Measurements from ENCODE around the gene PPP1R3G. TPM values are rescaled to one million over a fixed set of nuclear protein-coding genes. Genes with fewer than 3 reads are reported as not detected.
A peak's percentile ranks its signal among the peaks of the same experiment; 100 is the strongest.

The PPP1R3G gene
- total and polyA plus RNA-seq, 2 of the 13 experiments (the other 11 are each of a cell fraction or from before 2014, with no cell fraction given), result 1.2 to 1.3 TPM

GRCh38 chr6:5059036-5059896 is 25.9 kb upstream of the PPP1R3G start (continued):
- no peak; the same call in 1 of the 2 replicates for TF ChIP-seq ZNF414 (CRISPR knock-in tag; IDR thresholded peaks at IDR 0.05)
- peak; percentile 74; the same call in 1 of the 2 replicates for TF ChIP-seq ZNF503 (CRISPR knock-in tag; IDR thresholded peaks at IDR 0.05)
- TF ChIP-seq ZFP36L1 (CRISPR knock-in tag; IDR thresholded peaks at IDR 0.05), result 0 out of 2 replicates have a peak, but pooled peaks have one; percentile 41
- 0 out of 2 replicates have a peak, but pooled peaks have one; percentile 79 for TF ChIP-seq ZNF136 (CRISPR knock-in tag; IDR thresholded peaks at IDR 0.05; ENCODE audit: low read depth)
- no peak for TF ChIP-seq NBN (conservative IDR thresholded peaks at IDR 0.05)
- TF ChIP-seq SRSF4 (IDR thresholded peaks at IDR 0.05; ENCODE audit: low read depth, low read length, poor library complexity, severe bottlenecking), result no peak
- TF ChIP-seq ZNF724P (CRISPR knock-in tag; IDR thresholded peaks at IDR 0.05; ENCODE audit: borderline replicate concordance), result no peak
- no peak for TF ChIP-seq NRL (CRISPR knock-in tag; IDR thresholded peaks at IDR 0.05; ENCODE audit: borderline replicate concordance)
- no peak; the same call in 1 of the 2 replicates for TF ChIP-seq RXRA (CRISPR knock-in tag; IDR thresholded peaks at IDR 0.05)
- peak; percentile 67; the same call in 1 of the 2 replicates for TF ChIP-seq MIER2 (CRISPR knock-in tag; IDR thresholded peaks at IDR 0.05)
- TF ChIP-seq TOPORS (CRISPR knock-in tag; IDR thresholded peaks at IDR 0.05), result no peak
- no peak for TF ChIP-seq ZNF296 (CRISPR knock-in tag; conservative IDR thresholded peaks at IDR 0.05)
- TF ChIP-seq STAG1 (CRISPR knock-in tag; IDR thresholded peaks at IDR 0.05), result peak; percentile 45
- TF ChIP-seq NCOA5 (CRISPR knock-in tag; IDR thresholded peaks at IDR 0.05), result no peak
- peak; percentile 46; the same call in 1 of the 2 replicates for TF ChIP-seq FOXA1 (IDR thresholded peaks at IDR 0.05)
- peak; percentile 93 for TF ChIP-seq FOXA1 (CRISPR knock-in tag; IDR thresholded peaks at IDR 0.05)
- no peak for TF ChIP-seq MAZ (IDR thresholded peaks at IDR 0.05; ENCODE audit: borderline replicate concordance, low read depth, low read length)
- 0 out of 2 replicates have a peak, but pooled peaks have one; percentile 27 for TF ChIP-seq MAZ (CRISPR knock-in tag; IDR thresholded peaks at IDR 0.05; ENCODE audit: low read depth)
- no peak for TF ChIP-seq NFAT5 (CRISPR knock-in tag; IDR thresholded peaks at IDR 0.05)
- TF ChIP-seq ZBTB33 (CRISPR knock-in tag; IDR thresholded peaks at IDR 0.05), result peak; percentile 78; the same call in 1 of the 2 replicates
